ENCODE results near the gene SCAI.

The SCAI gene

DNA sequence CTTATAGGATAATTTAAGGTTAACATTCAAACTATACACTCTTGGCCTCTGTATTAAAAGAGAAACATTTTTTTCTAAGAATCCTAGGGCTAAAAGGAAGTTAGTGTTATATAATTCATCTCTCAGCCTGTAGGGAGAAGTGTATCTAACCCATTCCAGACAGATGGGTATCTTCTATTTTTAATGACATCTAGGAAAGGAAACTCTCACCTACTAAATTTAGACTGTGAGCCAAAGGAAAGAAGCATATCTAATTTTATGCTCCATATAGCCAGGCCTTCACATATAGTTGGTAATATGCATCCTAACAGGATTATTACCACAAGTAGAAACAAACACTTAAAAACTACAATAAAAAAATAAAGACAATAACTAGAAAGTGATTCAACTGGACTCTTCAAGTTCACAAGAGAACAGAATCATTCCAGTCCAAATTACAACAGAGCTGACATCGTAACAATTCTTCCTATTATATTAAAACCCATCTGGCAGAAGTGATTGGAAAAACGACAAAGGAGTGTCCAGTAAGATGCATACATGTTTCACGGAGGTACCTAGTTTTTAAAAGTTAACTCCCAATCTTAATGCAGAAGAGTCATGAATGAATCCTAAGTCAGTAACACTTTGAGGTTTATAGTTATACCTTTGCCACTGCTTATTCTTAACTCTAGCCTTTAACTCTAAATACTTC is 39.4 kb downstream of the SCAI start:
- DNase-seq (ENCODE audit: low read depth, low spot score) = no peak
- no peak overlapping the region for H3K4me3 ChIP-seq (ENCODE audit: low read depth, low read length)
- in situ Hi-C loops (cut with HindIII; ENCODE audit: low sequenced_read_pairs) = no loop called here
- TF ChIP-seq, protein P1, sequence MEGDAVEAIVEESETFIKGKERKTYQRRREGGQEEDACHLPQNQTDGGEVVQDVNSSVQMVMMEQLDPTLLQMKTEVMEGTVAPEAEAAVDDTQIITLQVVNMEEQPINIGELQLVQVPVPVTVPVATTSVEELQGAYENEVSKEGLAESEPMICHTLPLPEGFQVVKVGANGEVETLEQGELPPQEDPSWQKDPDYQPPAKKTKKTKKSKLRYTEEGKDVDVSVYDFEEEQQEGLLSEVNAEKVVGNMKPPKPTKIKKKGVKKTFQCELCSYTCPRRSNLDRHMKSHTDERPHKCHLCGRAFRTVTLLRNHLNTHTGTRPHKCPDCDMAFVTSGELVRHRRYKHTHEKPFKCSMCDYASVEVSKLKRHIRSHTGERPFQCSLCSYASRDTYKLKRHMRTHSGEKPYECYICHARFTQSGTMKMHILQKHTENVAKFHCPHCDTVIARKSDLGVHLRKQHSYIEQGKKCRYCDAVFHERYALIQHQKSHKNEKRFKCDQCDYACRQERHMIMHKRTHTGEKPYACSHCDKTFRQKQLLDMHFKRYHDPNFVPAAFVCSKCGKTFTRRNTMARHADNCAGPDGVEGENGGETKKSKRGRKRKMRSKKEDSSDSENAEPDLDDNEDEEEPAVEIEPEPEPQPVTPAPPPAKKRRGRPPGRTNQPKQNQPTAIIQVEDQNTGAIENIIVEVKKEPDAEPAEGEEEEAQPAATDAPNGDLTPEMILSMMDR (IDR thresholded peaks at IDR 0.05; ENCODE audit: low read depth, low read length) = no peak

DNA sequence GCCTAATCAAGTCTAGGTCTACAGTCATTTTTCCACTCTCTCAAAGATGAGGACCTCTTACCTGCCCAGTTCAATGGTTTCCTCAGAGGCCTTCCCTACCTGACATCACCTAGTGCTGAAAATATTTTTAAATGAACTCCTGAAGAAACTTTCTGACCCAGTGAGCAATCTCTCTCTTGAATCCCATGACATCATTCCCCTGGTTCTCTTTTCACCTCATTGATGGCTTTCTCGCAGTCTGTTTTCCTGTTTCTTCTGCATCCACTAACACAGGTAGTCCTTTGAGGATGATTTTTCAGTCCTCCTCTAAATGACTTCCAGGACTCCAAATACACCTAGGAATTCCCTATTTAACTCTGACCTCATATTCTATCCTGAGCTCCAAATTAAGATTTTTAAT is 40.3 kb downstream of the SCAI start:
- TF ChIP-seq, protein P1 (IDR thresholded peaks at IDR 0.05; ENCODE audit: low read depth, low read length) = no peak
- in situ Hi-C loops (cut with HindIII; ENCODE audit: low sequenced_read_pairs) = no loop called here
- no peak for DNase-seq (ENCODE audit: low read depth, low spot score)

DNA sequence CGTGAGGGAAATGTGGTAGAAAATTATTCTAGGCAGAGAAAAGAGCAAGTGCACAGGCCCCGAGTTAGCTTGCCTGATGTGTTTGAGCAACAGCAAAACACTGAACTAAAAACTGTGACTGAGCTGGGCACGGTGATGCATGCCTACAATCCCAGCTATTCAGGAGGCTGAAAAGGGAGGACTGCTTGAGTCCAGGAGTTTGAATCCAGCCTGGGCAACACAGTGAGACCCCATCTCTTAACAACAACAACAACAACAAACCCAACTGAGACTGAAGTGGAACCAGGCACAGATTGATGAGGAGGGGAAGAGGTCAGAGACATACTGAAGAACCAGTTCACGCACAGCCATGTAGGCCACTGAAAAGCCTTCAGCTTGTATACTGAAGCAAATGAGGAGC is 42.5 kb downstream of the SCAI start:
- H3K4me3 ChIP-seq (ENCODE audit: low read depth, low read length) = no peak overlapping the region
- TF ChIP-seq, protein P1 (IDR thresholded peaks at IDR 0.05; ENCODE audit: low read depth, low read length) = no peak
- no peak for DNase-seq (ENCODE audit: low read depth, low spot score)
- in situ Hi-C loops (cut with HindIII; ENCODE audit: low sequenced_read_pairs) = no loop called here

More for the DNA sequence above, 40.3 kb downstream of the SCAI start:
- no peak overlapping the region for H3K4me3 ChIP-seq (ENCODE audit: low read depth, low read length)

DNA sequence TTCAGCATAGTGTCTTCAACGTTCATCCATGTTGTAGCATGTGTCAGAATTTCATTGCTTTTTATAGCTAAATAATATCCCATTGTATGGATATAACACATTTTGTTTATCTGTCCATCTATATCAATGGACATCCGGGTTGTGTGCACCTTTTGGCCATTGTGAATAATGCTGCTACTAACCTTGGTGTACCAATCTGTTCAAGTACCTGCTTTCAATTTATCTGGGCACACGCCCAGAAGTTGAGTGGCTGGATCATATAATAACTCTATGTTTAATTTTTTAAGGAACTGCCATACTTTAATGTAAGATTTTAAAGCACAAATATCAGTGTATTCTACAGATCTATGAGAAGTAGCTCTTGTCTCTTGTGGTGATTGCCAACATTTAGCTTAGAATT is 43.5 kb downstream of the SCAI start:
- in situ Hi-C loops (cut with HindIII; ENCODE audit: low sequenced_read_pairs) = no loop called here
- TF ChIP-seq, protein P1 (IDR thresholded peaks at IDR 0.05; ENCODE audit: low read depth, low read length) = no peak
- no peak overlapping the region for H3K4me3 ChIP-seq (ENCODE audit: low read depth, low read length)
- no peak for DNase-seq (ENCODE audit: low read depth, low spot score)

DNA sequence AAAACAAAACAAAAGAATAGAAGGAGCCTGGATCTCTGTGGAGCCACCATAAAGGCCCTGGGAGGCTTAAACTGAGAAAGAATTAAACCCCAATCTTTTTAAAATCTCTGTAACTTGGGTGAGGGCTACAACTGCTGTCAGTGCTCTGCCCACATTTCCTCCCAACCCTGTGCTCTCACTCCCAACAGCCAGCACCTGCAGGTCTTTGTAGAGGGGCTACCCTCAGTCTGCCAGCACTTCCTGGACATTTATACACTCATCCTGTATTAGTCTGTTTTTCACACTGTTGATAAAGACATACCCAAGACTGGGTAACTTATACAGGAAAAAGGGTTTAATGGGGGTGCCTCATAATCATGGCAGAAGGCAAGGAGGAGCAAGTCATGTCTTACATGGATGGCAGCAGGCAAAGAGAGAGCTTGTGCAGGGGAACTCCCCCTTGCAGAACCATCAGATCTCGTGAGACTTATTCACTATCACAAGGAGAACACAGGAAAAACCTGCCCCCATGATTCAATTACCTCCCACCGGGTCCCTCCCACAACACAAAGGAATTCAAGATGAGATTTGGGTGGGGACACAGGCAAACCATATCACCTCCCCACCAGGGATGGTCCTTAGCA is 47.4 kb downstream of the SCAI start:
- TF ChIP-seq, protein P1 (IDR thresholded peaks at IDR 0.05; ENCODE audit: low read depth, low read length) = no peak
- H3K4me3 ChIP-seq (ENCODE audit: low read depth, low read length) = no peak overlapping the region
- in situ Hi-C loops (cut with HindIII; ENCODE audit: low sequenced_read_pairs) = no loop called here
- DNase-seq (ENCODE audit: low read depth, low spot score) = no peak

DNA sequence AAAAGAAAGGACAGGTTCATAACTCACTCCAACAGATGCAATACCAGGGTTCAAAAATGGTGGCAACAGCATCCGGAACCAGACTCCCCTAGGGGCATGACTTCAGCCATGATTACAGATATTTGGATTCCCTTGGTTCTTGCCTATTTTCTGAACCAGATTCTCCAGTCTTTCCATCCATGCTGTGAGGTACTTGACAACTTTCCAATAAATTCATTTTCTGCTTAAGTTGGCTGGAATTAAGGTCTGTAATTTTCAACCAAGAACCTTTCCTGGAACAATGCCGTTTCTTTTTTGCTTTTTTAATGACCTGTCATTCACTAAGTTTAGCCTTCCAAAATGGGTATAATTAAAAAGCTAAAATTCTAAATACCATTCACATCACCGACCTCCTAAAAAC is 52.2 kb downstream of the SCAI start:
- TF ChIP-seq, protein P1 (IDR thresholded peaks at IDR 0.05; ENCODE audit: low read depth, low read length) = no peak
- in situ Hi-C loops (cut with HindIII; ENCODE audit: low sequenced_read_pairs) = no loop called here

More for the DNA sequence above, 52.2 kb downstream of the SCAI start:
- H3K4me3 ChIP-seq (ENCODE audit: low read depth, low read length) = no peak overlapping the region
- DNase-seq (ENCODE audit: low read depth, low spot score) = no peak
